ENCODE data around the gene ST6GALNAC3. TPM values are rescaled to one million over a fixed set of nuclear protein-coding genes. Genes with fewer than 3 reads are reported as not detected.

Gene ST6GALNAC3
- total RNA-seq, 2 donors from 2014 or later: 0.24 to 0.30 TPM

GRCh38 chr1:76581712-76582111 lies 507.2 kb downstream of the ST6GALNAC3 start:
- no peak overlapping the region for H3K4me3 Mint-ChIP-seq
- no peaks in the 10 kb centered on the region for H3K27me3 Mint-ChIP-seq
- H3K4me1 Mint-ChIP-seq: no peaks in the 10 kb centered on the region
- no peaks in the 10 kb centered on the region for H3K36me3 Mint-ChIP-seq (ENCODE audit: low read depth)
- ATAC-seq (replicated peaks): no peak
- H3K27ac Mint-ChIP-seq: no peak overlapping the region
- no peaks in the 10 kb centered on the region for H3K9me3 Mint-ChIP-seq

DNA sequence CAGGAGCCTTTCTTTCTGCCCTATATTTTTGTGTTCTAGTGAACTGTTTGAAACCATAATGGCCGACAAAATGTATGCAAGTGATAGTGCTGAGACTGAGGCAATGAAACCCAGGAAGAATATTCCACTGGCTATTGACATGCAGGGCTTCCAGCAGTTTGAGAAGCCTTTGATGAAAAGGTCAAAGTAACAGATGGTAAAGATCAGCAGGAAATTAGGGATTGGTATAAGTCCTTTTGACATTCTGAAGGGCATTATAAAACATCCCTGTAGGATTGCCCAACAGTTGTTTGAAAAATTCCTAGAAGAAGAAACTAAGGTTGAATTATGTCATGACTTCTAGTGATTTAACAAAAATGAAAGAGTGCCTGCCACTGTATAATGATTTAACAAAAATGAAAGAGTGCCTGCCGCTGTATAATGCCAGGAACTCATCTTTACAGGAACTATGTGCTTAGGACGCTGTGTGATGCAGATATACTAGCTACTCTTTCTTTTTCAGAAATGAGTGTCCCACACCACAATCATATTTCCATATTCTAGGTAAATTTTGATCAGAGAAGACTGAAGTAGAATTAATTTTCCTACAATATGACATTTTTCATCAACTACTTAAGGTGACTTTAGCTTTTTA lies 508.8 kb downstream of the ST6GALNAC3 start:
- Mint-ChIP-seq H3K27ac (no peak overlapping the region), H3K27me3 (no peaks in the 10 kb centered on the region), H3K4me1 (no peaks in the 10 kb centered on the region), H3K36me3 (ENCODE audit: low read depth) (no peaks in the 10 kb centered on the region), H3K4me3 (no peak overlapping the region), H3K9me3 (no peaks in the 10 kb centered on the region)
- peak; percentile 38 for ATAC-seq (replicated peaks)

DNA sequence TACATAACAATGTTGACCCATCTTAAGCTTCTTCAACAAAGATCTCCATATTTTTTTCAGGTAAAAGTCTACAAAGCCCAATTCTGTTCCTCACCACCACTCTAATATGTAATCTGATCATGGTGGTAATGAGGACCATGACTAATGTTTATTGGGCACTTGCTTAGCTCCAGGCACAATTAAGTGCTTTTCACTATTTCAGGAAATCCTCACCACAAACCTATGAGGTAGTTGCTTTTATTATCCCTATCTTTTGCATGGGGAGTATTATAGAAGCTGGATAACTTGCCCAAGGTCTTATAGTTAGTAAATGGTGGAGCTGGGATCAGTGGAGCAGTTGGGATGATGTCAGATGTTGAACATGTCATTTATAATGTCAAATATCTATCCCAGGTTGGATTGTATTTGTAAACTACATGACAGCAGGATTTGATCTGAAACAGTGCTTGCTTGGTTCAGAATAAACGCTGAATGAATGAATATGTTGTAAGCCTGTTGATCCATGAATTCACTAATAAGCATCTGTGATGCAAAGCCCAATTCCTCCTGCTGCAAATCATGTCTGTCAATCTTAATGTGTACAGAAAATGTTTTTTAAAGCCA lies 509.4 kb downstream of the ST6GALNAC3 start:
- no peaks in the 10 kb centered on the region for H3K36me3 Mint-ChIP-seq (ENCODE audit: low read depth)
- H3K27me3 Mint-ChIP-seq: no peaks in the 10 kb centered on the region
- no peak overlapping the region for H3K4me3 Mint-ChIP-seq
- ATAC-seq (replicated peaks): no peak
- no peaks in the 10 kb centered on the region for H3K4me1 Mint-ChIP-seq
- no peak overlapping the region for H3K27ac Mint-ChIP-seq
- no peaks in the 10 kb centered on the region for H3K9me3 Mint-ChIP-seq

GRCh38 chr1:76585980-76586674 lies 511.6 kb downstream of the ST6GALNAC3 start:
- no peak for ATAC-seq (replicated peaks)
- Mint-ChIP-seq H3K36me3 (ENCODE audit: low read depth) (no peaks in the 10 kb centered on the region), H3K4me1 (no peaks in the 10 kb centered on the region), H3K27ac (no peak overlapping the region), H3K9me3 (no peaks in the 10 kb centered on the region), H3K27me3 (no peaks in the 10 kb centered on the region), H3K4me3 (no peak overlapping the region)

DNA sequence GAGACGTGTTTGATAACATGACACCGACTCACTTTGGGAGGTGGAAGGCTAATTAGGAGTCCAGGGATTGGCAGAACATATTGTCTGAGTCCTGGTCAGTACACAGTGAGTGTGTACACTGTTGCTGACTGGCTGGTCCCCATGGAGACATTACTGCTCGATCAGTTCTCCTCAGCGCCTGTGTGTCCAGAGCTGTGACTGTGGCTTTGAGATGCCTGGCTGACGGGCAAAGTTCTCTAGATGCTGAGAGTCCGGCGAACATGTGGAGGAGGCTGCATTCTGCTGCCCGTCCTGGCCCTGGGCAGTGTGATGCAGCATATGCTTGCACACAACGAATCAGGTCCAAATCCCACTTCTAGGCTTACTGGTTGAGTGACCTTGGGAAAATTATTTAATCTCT lies 512.7 kb downstream of the ST6GALNAC3 start:
- Mint-ChIP-seq H3K4me3 (no peak overlapping the region), H3K9me3 (no peaks in the 10 kb centered on the region), H3K4me1 (no peaks in the 10 kb centered on the region), H3K36me3 (ENCODE audit: low read depth) (no peaks in the 10 kb centered on the region), H3K27me3 (peaks cover 4% of the 10 kb centered on the region), H3K27ac (no peak overlapping the region)
- no peak for ATAC-seq (replicated peaks)

GRCh38 chr1:76591461-76591860 lies 516.9 kb downstream of the ST6GALNAC3 start:
- Mint-ChIP-seq H3K27me3 (peaks cover 5% of the 10 kb centered on the region), H3K4me3 (no peak overlapping the region), H3K36me3 (ENCODE audit: low read depth) (no peaks in the 10 kb centered on the region), H3K4me1 (no peaks in the 10 kb centered on the region), H3K9me3 (peaks cover 4% of the 10 kb centered on the region), H3K27ac (no peak overlapping the region)
- no peak for ATAC-seq (replicated peaks)

DNA sequence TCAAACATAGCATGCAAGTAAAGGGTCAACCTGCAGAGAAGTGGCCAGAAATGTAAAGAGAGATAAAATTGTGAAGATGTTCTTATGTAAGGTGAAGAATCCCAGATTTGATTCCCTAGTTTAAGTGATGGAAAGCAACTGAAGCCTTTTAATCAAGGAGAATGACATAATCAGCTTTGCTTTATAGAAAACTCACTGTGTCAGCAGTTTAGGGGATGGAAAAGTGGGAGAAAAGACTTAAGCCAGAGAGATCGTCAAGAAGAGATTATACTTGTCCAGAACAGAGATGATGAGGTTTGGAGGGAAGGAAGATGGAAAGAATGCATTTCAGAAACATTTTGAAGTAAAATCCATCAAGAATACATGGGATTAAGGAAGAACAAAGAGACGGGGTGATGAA lies 517.4 kb downstream of the ST6GALNAC3 start:
- H3K4me3 Mint-ChIP-seq: no peak overlapping the region

GRCh38 chr1:76593141-76593540 lies 518.6 kb downstream of the ST6GALNAC3 start:
- peaks cover 4% of the 10 kb centered on the region for H3K9me3 Mint-ChIP-seq
- H3K36me3 Mint-ChIP-seq (ENCODE audit: low read depth): no peaks in the 10 kb centered on the region
- no peak for ATAC-seq (replicated peaks)

More for the DNA sequence above, 517.4 kb downstream of the ST6GALNAC3 start:
- Mint-ChIP-seq H3K9me3 (peaks cover 4% of the 10 kb centered on the region), H3K4me1 (no peaks in the 10 kb centered on the region), H3K36me3 (ENCODE audit: low read depth) (no peaks in the 10 kb centered on the region), H3K27me3 (peaks cover 5% of the 10 kb centered on the region), H3K27ac (no peak overlapping the region)
- ATAC-seq (replicated peaks): no peak

DNA sequence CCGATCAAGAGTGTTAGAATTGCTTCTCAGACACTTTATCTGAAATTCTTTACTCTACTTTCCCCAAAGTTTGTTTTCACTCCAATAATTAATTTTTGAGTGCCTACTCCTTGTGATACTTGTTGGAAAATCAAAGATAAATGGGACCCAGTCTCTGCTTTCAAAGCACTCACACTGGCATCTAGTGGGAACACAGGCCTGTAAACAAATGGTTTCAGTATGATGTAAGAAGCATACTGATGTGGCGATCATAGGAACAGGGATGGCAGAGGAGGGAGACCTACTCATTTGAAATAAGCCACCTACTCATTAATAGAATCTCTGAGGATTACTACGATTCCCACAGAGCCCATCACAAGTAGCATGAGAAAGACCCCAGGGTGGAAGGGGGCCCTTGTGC lies 519.1 kb downstream of the ST6GALNAC3 start:
- Mint-ChIP-seq H3K4me3 (no peak overlapping the region), H3K4me1 (no peaks in the 10 kb centered on the region), H3K27ac (no peak overlapping the region), H3K9me3 (peaks cover 4% of the 10 kb centered on the region), H3K27me3 (peaks cover 8% of the 10 kb centered on the region), H3K36me3 (ENCODE audit: low read depth) (no peaks in the 10 kb centered on the region)
- no peak for ATAC-seq (replicated peaks)

More at GRCh38 chr1:76593141-76593540, 518.6 kb downstream of the ST6GALNAC3 start:
- Mint-ChIP-seq H3K27ac (no peak overlapping the region), H3K4me1 (no peaks in the 10 kb centered on the region), H3K4me3 (no peak overlapping the region), H3K27me3 (peaks cover 8% of the 10 kb centered on the region)

DNA sequence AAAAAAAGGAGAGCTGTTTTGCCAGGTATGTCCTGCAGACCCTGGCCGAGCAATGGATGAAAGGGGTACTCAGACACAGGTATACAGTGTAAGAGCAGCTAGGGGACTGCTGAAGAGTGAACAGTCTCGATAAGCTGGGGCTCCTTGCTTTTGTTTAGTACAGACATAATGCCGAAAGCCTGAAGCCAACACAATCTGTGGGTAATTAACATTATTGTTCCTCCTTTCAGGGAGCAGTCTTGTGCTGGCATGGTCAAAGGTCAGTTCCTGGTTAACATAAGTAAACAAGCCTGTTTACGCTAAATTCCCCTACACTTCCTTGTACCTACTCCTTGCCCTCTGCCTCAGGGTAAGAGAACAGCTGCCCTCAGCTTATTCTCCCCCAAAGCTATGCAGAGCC lies 520.5 kb downstream of the ST6GALNAC3 start:
- H3K27me3 Mint-ChIP-seq: peaks cover 8% of the 10 kb centered on the region
- ATAC-seq (replicated peaks): no peak
- no peak overlapping the region for H3K27ac Mint-ChIP-seq
- peaks cover 4% of the 10 kb centered on the region for H3K9me3 Mint-ChIP-seq
- H3K36me3 Mint-ChIP-seq (ENCODE audit: low read depth): no peaks in the 10 kb centered on the region
- H3K4me1 Mint-ChIP-seq: no peaks in the 10 kb centered on the region
- no peak overlapping the region for H3K4me3 Mint-ChIP-seq

DNA sequence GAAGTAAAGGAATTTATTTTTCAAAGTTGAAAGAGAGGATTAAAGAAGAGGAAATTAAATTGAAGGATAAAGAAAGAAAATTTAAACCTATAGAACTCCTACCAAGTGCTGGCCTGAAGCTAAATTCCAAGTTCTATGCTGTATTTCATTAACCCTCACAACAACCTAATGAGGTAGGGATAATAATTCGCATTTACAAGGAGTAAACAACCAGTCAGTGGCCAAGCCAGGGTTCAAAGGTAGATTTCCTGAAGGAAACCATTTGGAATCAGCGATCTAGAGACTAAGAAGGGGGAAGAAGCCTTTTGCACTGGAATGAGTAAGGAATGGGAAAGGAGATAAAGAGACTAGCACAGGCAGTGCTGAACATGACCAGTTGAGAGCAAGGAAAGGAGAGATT lies 526.9 kb downstream of the ST6GALNAC3 start:
- Mint-ChIP-seq H3K36me3 (ENCODE audit: low read depth) (no peaks in the 10 kb centered on the region), H3K27ac (no peak overlapping the region), H3K27me3 (peaks cover 12% of the 10 kb centered on the region), H3K4me3 (no peak overlapping the region), H3K4me1 (no peaks in the 10 kb centered on the region), H3K9me3 (peaks cover 5% of the 10 kb centered on the region)
- ATAC-seq (replicated peaks): no peak

GRCh38 chr1:76607717-76608116 lies 533.2 kb downstream of the ST6GALNAC3 start:
- no peak for ATAC-seq (replicated peaks)
- Mint-ChIP-seq H3K9me3 (no peaks in the 10 kb centered on the region), H3K4me3 (no peak overlapping the region), H3K27me3 (no peaks in the 10 kb centered on the region), H3K27ac (no peak overlapping the region), H3K4me1 (no peaks in the 10 kb centered on the region), H3K36me3 (ENCODE audit: low read depth) (no peaks in the 10 kb centered on the region)

DNA sequence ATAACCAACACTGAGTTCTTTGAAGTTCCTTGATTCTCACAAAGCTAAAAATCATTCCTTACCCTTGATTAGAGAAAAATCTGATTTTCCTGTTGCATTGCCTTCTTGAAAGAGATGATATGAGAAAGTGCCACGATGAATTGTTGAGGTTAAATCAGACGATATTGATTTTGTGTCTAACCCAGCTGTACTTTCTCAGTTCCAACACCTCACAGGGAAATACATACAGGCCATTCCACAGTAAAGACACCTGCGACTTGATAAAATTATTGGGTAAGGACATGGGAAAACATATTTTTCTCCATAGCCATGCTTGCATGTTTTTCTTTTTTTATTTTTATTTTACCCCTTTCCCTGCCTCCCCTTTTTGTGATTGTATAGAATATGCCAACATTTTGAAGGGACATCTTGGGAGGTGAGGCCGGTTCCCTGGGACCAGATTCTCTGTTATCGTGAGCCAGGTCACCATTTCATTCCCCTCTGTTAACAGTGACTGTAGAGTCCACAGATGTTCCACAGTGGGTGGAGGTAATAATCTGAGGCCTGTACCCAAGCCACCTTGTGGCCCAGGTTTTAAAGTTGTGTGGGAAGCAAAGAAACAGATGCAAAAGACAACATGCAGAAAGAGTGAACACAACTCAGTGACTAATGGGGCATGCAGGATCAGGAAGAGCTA lies 537.4 kb downstream of the ST6GALNAC3 start:
- H3K4me3 Mint-ChIP-seq: no peak overlapping the region
- no peaks in the 10 kb centered on the region for H3K4me1 Mint-ChIP-seq
- no peaks in the 10 kb centered on the region for H3K9me3 Mint-ChIP-seq
- ATAC-seq (replicated peaks): no peak
- no peaks in the 10 kb centered on the region for H3K36me3 Mint-ChIP-seq (ENCODE audit: low read depth)
- peaks cover 3% of the 10 kb centered on the region for H3K27me3 Mint-ChIP-seq
- H3K27ac Mint-ChIP-seq: no peak overlapping the region

- Mint-ChIP-seq H3K27ac (no peak overlapping the region), H3K9me3 (no peaks in the 10 kb centered on the region), H3K36me3 (ENCODE audit: low read depth) (no peaks in the 10 kb centered on the region)
These were observed 539.3 kb downstream of the ST6GALNAC3 start for GRCh38 chr1:76613886-76614285.

More at GRCh38 chr1:76613886-76614285, 539.3 kb downstream of the ST6GALNAC3 start:
- Mint-ChIP-seq H3K4me3 (no peak overlapping the region), H3K4me1 (no peaks in the 10 kb centered on the region), H3K27me3 (peaks cover 3% of the 10 kb centered on the region)
- ATAC-seq (replicated peaks): no peak
